Caco-2 (cell line): Measurements from ENCODE around the gene TEX51. TPM values are rescaled to one million over a fixed set of nuclear protein-coding genes. Genes with fewer than 3 reads are reported as not detected.

ENCODE experiments used
- BruUV-seq: library from RNA; stranded (reverse); fragments of 400-500 nt; replicated peaks from 2 replicates; lab custom pipeline; 2021; lab: Mats Ljungman, UMichigan
- CTCF ChIA-PET: fragments of 300-600 bp; sonication (Branson Sonifier 250); formaldehyde crosslinking; loops from one replicate; lab custom pipeline; 2022; ENCODE audit warnings: antibody characterized with exemption; lab: Charles Lee
- POLR2A ChIA-PET: fragments of 300-600 bp; sonication (Branson Sonifier 250); formaldehyde crosslinking; loops from one replicate; lab custom pipeline; 2022; ENCODE audit warnings: antibody characterized with exemption; lab: Charles Lee
- DNase-seq, 2 experiments: peaks; one replicate each; pipeline versions ENCODE4 v3.0.0 to v3.0.0-alpha.2; 2020 to 2022
- H3K27me3 ChIP-seq: replicated peaks from 2 replicates; pipeline ENCODE4 v1.6.0; 2011; ENCODE audit warnings: low read length; ENCODE audit not compliant: control insufficient read depth, insufficient read depth
- H3K36me3 ChIP-seq: 2 replicates; pipeline ENCODE4 v1.5.1; 2011; ENCODE audit warnings: low read length; ENCODE audit not compliant: control insufficient read depth, insufficient read depth
- H3K4me1 ChIP-seq: fragments of 250-450 bp; sonication (Bioruptor Pico); 2 replicates; pipeline ENCODE4 v1.5.1; 2020; ENCODE audit warnings: mild to moderate bottlenecking
- H3K4me3 ChIP-seq: 2 replicates; pipeline ENCODE4 v1.5.1; 2011; ENCODE audit warnings: low read depth, mild to moderate bottlenecking, control low read depth, low read length
- H3K9me3 ChIP-seq: fragments of 250-450 bp; sonication (Bioruptor Pico); 2 replicates; pipeline ENCODE4 v1.5.1; 2020; ENCODE audit warnings: mild to moderate bottlenecking, moderate library complexity
- H3K27ac Mint-ChIP-seq: one replicate; pipeline ENCODE4 v1.8.0; 2022; ENCODE audit warnings: mixed read lengths; ENCODE audit not compliant: unreplicated experiment
- H3K27me3 Mint-ChIP-seq: one replicate; pipeline ENCODE4 v1.8.0; 2022; ENCODE audit warnings: mixed read lengths; ENCODE audit not compliant: insufficient read depth, unreplicated experiment
- H3K36me3 Mint-ChIP-seq: one replicate; pipeline ENCODE4 v1.8.0; 2022; ENCODE audit warnings: mild to moderate bottlenecking, mixed read lengths; ENCODE audit not compliant: insufficient read depth, unreplicated experiment
- H3K4me1 Mint-ChIP-seq: one replicate; pipeline ENCODE4 v1.8.0; 2022; ENCODE audit warnings: low read depth, mixed read lengths; ENCODE audit not compliant: unreplicated experiment
- H3K4me3 Mint-ChIP-seq: one replicate; pipeline ENCODE4 v1.8.0; 2022; ENCODE audit warnings: mild to moderate bottlenecking, moderate library complexity, mixed read lengths; ENCODE audit not compliant: unreplicated experiment
- H3K9me3 Mint-ChIP-seq: one replicate; pipeline ENCODE4 v1.8.0; 2022; ENCODE audit warnings: mixed read lengths; ENCODE audit not compliant: unreplicated experiment
- intact Hi-C: fragments of 100-400 bp; cut with micrococcal nuclease; formaldehyde crosslinking; loops from one replicate; pipeline ENCODE4 v1.10.0; 2022; ENCODE audit not compliant: unreplicated experiment
- total RNA-seq: library from RNA; stranded (reverse); gene quantifications from 2 replicates; pipeline ENCODE4 v1.2.3, GENCODE V29; 2022
- TF ChIP-seq, protein P1 (sequence below), 2 experiments: fragments of 200-600 bp in 1 of 2; IDR thresholded peaks; 1 replicate in 1 of 2; 2 replicates in 1 of 2; pipeline versions ENCODE4 v1.5.1 to v1.8.0; 2011 to 2022; ENCODE audit warnings: antibody characterized with exemption in 1 of 2, control low read depth in 1 of 2, inconsistent platforms in 1 of 2, low read depth in 1 of 2, low read length in 1 of 2, mild to moderate bottlenecking in 1 of 2, moderate library complexity in 1 of 2; ENCODE audit not compliant: insufficient read depth in 1 of 2, severe bottlenecking in 1 of 2, unreplicated experiment in 1 of 2

The TEX51 gene
- total RNA-seq, 1 experiment from 2014 or later, result not detected

GRCh38 chr2:126849991-126850535 is 48.6 kb upstream of the TEX51 start:
- Histone ChIP-seq H3K9me3 (no peaks in the 10 kb centered on the region), H3K4me3 (no peak overlapping the region), H3K4me1 (no peaks in the 10 kb centered on the region), H3K36me3 (no peaks in the 10 kb centered on the region), H3K27me3 (no peaks in the 10 kb centered on the region)
- Mint-ChIP-seq H3K9me3 (peaks cover 13% of the 10 kb centered on the region), H3K36me3 (no peaks in the 10 kb centered on the region), H3K4me1 (no peaks in the 10 kb centered on the region), H3K4me3 (no peak overlapping the region), H3K27me3 (peaks cover 26% of the 10 kb centered on the region), H3K27ac (no peak overlapping the region)
- TF ChIP-seq, protein P1, sequence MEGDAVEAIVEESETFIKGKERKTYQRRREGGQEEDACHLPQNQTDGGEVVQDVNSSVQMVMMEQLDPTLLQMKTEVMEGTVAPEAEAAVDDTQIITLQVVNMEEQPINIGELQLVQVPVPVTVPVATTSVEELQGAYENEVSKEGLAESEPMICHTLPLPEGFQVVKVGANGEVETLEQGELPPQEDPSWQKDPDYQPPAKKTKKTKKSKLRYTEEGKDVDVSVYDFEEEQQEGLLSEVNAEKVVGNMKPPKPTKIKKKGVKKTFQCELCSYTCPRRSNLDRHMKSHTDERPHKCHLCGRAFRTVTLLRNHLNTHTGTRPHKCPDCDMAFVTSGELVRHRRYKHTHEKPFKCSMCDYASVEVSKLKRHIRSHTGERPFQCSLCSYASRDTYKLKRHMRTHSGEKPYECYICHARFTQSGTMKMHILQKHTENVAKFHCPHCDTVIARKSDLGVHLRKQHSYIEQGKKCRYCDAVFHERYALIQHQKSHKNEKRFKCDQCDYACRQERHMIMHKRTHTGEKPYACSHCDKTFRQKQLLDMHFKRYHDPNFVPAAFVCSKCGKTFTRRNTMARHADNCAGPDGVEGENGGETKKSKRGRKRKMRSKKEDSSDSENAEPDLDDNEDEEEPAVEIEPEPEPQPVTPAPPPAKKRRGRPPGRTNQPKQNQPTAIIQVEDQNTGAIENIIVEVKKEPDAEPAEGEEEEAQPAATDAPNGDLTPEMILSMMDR (IDR thresholded peaks at IDR 0.05; ENCODE audit: insufficient read depth in 1 of 2, low read depth in 1 of 2, low read length in 1 of 2, severe bottlenecking in 1 of 2, unreplicated experiment in 1 of 2), result no peak
- DNase-seq, result no peak
- no TSS peak for BruUV-seq
- ChIA-PET POLR2A (no interaction called here), CTCF (interaction anchor here (1.6 kb wide), 1 partner anchor 122 kb away, joined by 8 read pairs; no protein-coding TSS in a partner anchor)
- intact Hi-C loops, result no loop called here

GRCh38 chr2:126850940-126851339 is 47.8 kb upstream of the TEX51 start:
- ChIA-PET CTCF (interaction anchor here (1.6 kb wide), 1 partner anchor 121 kb away, joined by 8 read pairs; no protein-coding TSS in a partner anchor), POLR2A (no interaction called here)
- Mint-ChIP-seq H3K9me3 (peaks cover 13% of the 10 kb centered on the region), H3K27me3 (peaks cover 22% of the 10 kb centered on the region), H3K4me1 (no peaks in the 10 kb centered on the region), H3K27ac (no peak overlapping the region), H3K36me3 (no peaks in the 10 kb centered on the region), H3K4me3 (no peak overlapping the region)
- BruUV-seq, result no TSS peak
- Histone ChIP-seq H3K9me3 (no peaks in the 10 kb centered on the region), H3K4me1 (no peaks in the 10 kb centered on the region), H3K4me3 (no peak overlapping the region), H3K36me3 (no peaks in the 10 kb centered on the region), H3K27me3 (no peaks in the 10 kb centered on the region)
- DNase-seq, result no peak
- intact Hi-C loops, result no loop called here
- TF ChIP-seq, protein P1 (IDR thresholded peaks at IDR 0.05; ENCODE audit: insufficient read depth in 1 of 2, low read depth in 1 of 2, low read length in 1 of 2, severe bottlenecking in 1 of 2, unreplicated experiment in 1 of 2), result no peak

- Mint-ChIP-seq H3K4me3 (no peak overlapping the region), H3K4me1 (no peaks in the 10 kb centered on the region), H3K9me3 (peaks cover 13% of the 10 kb centered on the region), H3K27ac (no peak overlapping the region), H3K36me3 (no peaks in the 10 kb centered on the region), H3K27me3 (peaks cover 19% of the 10 kb centered on the region)
- no TSS peak for BruUV-seq
- Histone ChIP-seq H3K27me3 (no peaks in the 10 kb centered on the region), H3K9me3 (no peaks in the 10 kb centered on the region), H3K36me3 (no peaks in the 10 kb centered on the region), H3K4me1 (no peaks in the 10 kb centered on the region), H3K4me3 (no peak overlapping the region)
- CTCF ChIA-PET, result interaction anchor here (1.6 kb wide), 1 partner anchor 120 kb away, joined by 8 read pairs; no protein-coding TSS in a partner anchor
- intact Hi-C loops, result no loop called here
- TF ChIP-seq, protein P1 (IDR thresholded peaks at IDR 0.05; ENCODE audit: insufficient read depth in 1 of 2, low read depth in 1 of 2, low read length in 1 of 2, severe bottlenecking in 1 of 2, unreplicated experiment in 1 of 2), result no peak
- POLR2A ChIA-PET, result no interaction called here
- no peak for DNase-seq
These were observed 46.9 kb upstream of the TEX51 start for GRCh38 chr2:126851756-126852155.
